Right forelimb (tissue), 1 donor: ENCODE data around the gene GPX7.

Experiments
- DNase-seq: peaks from one replicate; pipeline ENCODE4 v3.0.0-alpha.2; 2018

The GPX7 gene

DNA sequence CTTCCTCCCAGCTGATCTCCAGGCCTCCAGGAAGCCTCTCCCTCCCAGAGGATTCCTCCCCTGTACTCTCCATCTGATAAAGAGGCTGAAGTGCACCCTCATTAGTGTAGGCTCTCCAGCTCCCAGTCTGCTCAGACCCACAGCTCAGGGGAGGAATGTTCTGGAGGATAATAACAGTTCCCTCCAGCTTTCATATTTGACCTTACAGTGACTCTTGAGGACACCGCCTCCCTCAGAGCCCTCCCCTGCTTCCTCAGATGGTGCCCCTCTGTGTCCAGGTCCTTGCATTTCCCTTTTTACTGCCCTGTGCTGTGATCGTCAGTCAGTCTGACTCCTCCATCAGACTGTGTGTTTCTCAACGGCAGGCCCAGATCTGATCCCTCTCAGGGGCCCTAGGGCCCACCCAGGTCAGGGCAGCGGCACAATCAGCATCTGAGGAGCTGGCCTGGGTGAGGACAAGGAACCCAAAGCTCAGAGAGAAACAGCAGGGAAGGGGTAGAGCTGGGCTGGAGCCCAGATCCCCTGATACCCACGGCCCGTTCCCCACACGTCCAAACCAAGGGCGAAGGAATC lies 29.7 kb downstream of the GPX7 start:
- no peak for DNase-seq

DNA sequence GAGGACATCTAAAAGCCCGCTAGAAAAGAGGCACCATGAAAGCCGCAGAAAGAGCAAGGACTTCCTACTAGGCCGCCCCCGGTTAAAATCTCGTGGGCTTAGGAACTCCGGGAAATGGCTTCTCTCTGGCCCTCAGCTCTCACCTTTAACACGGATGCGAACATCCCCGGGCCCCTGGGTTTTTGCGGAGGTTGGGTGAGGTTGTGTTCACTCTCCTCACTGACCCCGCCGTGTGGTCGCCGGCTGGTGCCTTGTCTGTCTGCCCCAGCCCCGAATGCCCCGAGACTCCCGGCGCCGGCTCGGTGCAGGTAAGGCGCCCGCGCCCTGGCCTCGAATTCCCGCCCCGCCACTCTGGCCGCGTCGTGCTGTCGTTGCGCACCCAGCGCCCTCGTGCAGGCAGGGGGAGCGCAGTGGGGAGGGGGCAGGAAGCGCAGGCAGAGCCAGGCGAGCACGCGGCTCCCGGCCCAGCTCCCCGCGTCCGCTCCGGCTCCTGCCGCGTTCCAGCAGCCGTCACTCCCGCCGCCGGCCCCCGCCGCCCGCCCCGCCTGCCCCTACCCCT lies 30.6 kb downstream of the GPX7 start, which contains the start of gene SHISAL2A:
TSS of gene SHISAL2A (plus strand) at position 437 of the 559 bp plus-strand sequence. CDS start 326 bp downstream, outside the sequence.
- peak; percentile 70 for DNase-seq

DNA sequence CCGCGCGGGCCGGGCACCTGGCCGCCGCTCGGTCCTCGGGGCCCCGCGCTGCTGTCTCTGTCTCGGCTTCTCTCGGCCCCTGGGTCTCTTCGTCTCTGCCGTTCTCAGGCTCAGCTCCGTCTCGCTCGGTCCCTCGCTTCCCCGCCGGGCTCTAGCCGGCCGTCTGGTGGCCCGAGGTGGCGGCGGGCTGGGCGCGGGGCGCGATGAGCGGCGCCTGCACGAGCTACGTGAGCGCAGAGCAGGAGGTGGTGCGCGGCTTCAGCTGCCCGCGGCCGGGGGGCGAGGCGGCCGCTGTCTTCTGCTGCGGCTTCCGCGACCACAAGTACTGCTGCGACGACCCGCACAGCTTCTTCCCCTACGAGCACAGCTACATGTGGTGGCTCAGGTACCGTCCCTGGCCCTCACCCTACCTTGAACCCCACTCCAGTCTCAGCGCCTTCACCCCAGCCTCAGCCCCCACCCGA lies 31.2 kb downstream of the GPX7 start:
- no peak for DNase-seq

DNA sequence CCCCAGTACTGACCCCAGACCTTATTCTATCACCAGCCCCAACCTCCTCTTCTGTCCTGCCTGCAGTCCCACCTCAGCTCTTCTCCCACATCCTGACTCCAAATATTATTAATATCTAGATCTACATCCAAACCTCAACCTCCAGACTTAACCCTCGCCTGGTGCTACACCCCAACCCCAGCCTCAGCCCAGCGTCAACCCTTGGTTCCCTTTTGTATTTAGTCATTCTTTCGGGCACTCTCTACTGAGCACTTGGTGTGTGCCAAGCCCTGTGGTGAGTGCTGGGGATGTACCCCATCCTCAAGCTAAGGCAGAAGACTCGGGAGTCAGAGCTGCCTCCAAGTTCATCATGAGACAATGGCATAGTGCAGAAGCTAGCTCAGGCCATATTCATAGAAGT lies 31.9 kb downstream of the GPX7 start:
- DNase-seq = no peak

DNA sequence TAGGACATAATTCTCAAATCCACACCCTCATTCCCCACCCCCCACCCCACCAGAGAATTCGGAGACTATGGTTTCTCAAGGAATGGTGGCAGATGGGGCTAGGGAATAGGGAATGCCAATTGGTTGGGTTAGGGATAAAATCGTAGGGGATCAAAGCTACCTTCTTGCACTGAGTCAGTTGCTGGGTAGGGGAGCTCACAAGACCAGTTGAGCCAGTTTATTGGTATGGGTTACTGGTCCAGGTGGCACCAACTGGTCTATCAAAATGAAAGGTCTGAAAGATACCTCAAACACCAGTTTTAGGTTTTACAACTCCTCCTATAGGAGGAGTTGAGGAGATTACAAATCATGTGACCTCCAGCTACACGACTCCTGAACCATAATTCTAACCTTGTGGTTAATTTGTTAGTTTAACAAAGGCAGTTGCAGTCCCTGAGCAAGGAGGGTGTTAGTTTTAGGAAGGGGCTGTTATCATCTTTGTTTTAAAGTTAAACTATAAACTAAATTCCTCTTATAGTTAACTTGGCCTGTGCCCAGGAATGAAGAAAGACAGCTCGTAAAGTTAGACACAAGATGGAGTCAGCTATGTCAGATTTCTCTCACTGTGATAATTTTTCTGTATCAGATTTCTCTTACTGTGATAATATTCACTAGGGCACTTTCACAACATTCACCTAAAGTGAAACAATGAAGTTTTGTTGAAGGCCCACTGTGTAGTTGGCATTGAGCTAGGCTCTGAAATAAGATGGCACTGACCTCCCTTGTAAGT lies 33.3 kb downstream of the GPX7 start:
- no peak for DNase-seq

DNA sequence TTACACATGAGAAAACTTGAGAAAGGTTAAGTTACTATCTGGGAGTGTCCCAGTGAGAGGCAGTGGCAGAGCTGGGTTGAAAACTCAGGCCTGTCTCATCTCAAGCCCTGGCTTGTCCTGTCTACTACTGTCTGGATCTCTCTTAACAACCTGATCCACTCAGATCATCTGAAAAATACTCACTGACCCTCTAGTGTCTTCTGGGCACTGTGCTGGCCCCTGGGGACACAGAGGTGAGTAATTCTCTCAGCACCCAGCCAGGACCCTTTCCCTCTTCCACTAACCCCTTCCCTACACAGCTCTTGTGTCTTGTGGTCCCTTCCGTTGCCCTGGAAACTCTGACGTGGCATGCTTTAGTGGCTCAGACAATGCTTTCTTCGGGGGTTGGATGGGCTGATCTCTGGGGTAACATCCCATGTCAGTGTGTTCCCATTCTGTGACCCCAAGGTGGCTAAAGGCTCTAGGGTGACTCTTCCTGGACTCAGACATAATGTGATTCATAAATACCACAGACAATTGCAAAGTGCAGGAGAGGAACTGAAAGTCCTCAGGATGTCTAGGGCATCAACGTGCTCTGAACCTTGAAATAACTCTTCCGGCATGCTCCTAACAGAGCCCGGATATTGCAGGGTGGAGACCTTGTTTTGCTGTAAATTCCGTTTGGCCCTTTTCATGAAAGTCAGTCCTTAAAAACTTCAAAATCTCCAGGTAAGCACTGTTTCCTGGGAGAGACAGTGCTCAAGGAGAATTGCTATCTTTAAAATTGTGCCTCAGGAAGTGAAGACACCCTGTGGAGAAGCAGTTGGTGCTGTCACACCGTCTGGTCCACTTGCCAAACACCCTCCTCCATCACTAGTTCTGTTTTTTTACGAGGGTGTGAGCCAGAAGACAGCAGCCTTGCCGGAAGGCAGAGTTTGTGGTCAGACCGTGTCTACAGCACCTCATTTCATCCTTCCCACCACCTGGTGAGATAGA lies 34.8 kb downstream of the GPX7 start:
- no peak for DNase-seq

DNA sequence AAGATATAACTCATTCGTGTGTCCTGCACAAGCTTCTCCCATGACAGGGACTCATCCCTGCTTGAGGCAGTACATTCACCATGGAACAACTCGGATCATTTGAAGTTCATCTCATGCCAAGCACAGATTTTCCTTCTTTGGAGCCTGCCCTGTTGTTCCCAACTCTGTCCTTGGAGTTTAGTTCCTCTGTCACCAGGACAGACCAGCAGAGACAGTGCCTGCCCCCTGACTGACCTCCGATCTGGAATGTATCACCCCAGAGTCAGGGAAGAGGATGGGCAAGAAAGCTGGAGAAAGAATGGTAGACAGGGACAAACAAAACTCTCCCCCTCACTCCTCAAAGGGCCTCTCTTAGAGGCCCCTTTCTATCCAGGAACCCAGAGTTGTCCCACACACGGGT lies 35.8 kb downstream of the GPX7 start:
- no peak for DNase-seq

DNA sequence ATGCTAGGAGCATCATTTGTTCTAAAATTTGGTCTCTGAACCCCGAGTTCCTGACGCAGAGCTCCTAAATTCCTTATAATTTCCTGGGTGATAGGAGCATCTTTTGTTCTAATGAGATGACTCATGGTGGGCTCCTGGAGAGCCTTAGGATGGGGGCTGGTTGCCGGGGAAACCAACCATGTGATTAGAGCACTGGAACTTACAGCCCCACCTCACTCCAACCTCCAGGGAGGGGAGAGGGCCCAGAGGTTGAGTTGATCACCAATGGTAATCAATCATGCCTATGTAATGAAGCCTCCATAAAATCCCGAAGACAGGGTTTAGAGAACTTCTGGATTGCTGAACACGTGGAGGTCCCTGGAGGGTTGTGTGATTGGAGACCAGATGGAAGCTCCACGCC lies 38.5 kb downstream of the GPX7 start:
- no peak for DNase-seq

DNA sequence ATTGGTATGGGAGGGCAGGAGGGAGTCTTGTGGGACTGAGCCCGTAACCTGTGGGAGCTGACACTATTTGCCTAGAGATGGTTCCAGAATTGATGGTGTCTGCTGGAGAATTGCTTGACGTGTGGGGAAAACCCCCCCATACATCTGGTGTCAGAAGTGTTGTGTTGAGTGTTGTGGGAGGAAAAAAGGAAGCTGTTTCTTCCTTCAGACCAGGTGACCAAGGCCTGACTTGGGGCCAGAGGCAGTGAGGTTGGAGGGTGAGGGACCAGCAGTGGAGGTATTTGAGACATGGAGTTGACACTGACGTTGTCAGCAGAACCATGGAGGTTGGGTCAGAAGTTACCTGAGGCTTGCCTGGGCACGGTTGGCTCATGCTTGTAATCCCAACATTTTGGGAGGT lies 39.1 kb downstream of the GPX7 start:
- DNase-seq = no peak

DNA sequence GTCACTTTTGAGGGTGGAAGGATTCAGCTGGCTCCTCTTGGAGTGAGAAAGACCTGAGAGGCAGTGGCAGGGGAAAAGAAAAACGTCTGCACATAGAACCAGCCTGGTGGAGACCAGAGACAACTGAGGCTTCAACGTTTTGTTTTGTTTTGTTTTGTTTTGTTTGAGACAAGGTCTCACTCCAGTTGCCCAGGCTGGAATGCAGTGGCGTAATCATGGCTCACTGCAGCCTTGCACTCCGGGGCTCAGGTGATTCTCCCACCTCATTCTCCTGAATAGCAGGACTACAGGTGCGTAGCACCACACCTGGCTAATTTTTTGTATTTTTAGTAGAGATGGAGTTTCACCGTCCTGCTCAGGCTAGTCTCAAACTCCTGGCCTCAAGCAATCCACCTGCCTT lies 43.1 kb downstream of the GPX7 start:
- no peak for DNase-seq

DNA sequence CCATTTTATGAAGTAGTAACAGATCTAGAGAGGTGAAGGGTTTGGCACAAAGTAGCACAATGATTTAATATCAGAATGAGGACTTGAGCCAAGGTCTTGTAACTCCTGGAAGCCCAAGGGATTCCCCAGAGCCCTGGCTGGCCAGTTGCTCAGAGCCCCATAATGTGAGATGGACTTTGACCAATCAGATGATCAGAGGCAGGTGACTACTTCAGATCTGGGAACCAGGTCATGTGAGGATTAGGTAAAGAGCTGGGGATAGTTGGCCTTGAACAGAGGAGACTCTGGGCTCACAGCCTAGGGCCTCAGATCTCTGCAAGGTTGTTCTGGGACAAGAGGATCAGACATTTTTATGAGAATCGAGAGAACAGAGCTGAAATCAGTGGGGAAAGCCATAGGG lies 49.7 kb downstream of the GPX7 start:
- DNase-seq = no peak

DNA sequence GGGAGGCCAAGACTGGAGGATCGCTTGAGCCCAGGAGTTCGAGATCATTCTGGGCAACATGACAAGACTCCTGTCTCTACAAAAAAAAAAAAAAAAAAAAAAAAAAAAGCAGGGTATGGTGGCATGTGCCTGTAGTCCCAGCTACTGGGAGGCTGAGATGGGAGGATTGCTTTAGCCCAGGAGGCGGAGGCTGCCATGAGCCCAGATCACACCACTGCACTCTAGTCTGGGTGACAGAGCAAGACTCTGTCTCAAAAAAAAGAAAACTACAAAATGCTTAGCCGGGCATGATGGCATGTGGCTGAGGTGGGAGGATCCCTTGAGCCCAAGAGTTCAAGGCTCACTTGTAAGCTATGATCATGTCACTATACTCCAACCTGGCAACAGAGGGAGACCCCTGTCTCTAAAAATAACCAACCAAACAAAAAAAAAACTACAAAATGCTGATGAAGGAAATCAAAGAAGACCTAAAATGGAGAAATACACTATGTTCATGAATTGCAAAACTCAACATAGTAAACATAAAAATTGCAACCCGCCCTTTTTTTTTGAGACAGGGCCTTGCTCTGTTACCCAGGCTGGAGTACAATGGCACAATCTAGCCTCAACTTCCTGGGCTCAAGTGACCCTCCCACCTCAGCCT lies 51.2 kb downstream of the GPX7 start:
- no peak for DNase-seq

DNA sequence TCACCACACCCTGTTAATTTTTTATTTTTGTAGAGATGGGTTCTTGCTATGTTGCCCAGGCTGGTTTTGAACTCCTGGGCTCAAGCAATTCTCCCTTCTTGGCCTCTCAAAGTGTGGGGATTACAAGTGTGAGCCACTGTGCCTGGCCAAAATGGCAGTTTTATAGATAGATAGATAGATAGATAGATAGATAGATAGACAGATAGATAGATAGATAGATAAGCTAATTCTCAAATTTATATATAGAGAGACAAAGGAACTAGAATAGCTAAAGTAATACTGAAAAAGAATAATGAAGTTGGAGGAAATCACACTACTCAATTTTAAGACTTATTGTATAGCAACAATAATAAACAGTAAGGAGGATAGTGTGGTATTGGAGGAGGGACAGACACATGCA lies 51.9 kb downstream of the GPX7 start:
- DNase-seq = no peak

DNA sequence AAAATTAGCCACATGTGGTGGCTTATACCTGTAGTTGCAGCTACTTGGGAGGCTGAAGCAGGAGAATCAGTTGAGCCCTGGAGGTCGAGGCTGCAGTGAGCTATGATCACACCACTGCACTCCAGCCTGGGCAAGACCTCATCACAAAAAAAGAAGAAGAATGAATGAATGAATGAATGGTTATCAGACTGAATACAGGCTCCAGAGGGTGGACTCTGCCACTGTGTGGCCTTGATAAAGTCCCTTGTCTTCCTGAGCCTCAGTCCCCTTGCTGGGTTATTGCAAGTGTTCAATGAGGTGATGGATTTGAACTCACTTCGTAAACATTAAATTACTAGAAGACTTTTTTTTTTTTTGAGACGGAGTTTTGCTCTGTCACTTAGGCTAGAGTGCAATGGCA lies 55.5 kb downstream of the GPX7 start:
- DNase-seq = no peak
